Measurements from ENCODE around the gene ACTR1B.
"Not testable (repeated sequence)": the region's sequence is repeated elsewhere in the genome, so short reads cannot be mapped to it uniquely, and the experiment has no call there.

Gene ACTR1B

GRCh38 chr2:97673182-97673914 lies 9.5 kb upstream of the ACTR1B start:
- TF ChIP-seq POLR2A (IDR thresholded peaks at IDR 0.05; ENCODE audit: extremely low read depth, insufficient read length) (no peak), MYC (IDR thresholded peaks at IDR 0.05; ENCODE audit: low read depth, low read length) (no peak), MAX (IDR thresholded peaks at IDR 0.05; ENCODE audit: low read depth, low read length) (no peak), CTCF (IDR thresholded peaks at IDR 0.05; ENCODE audit: low read depth, low read length) (no peak)
- no peak for DNase-seq (ENCODE audit: low read depth)
- H3K4me3 ChIP-seq (ENCODE audit: low read depth, low read length) = no peak overlapping the region

GRCh38 chr2:97672606-97673140 lies 8.8 kb upstream of the ACTR1B start:
- not testable (repeated sequence) for H3K4me3 ChIP-seq (ENCODE audit: low read depth, low read length); DNase-seq (ENCODE audit: low read depth)

GRCh38 chr2:97671526-97671925 lies 7.7 kb upstream of the ACTR1B start:
- no peak overlapping the region for H3K4me3 ChIP-seq (ENCODE audit: low read depth, low read length)
- no peak for DNase-seq (ENCODE audit: low read depth)
- no peak for TF ChIP-seq MYC (IDR thresholded peaks at IDR 0.05; ENCODE audit: low read depth, low read length)
- TF ChIP-seq POLR2A (IDR thresholded peaks at IDR 0.05; ENCODE audit: extremely low read depth, insufficient read length) = no peak
- TF ChIP-seq CTCF (IDR thresholded peaks at IDR 0.05; ENCODE audit: low read depth, low read length) = no peak
- TF ChIP-seq MAX (IDR thresholded peaks at IDR 0.05; ENCODE audit: low read depth, low read length) = no peak

GRCh38 chr2:97670471-97670870 lies 6.6 kb upstream of the ACTR1B start:
- TF ChIP-seq MYC (IDR thresholded peaks at IDR 0.05; ENCODE audit: low read depth, low read length) (no peak), MAX (IDR thresholded peaks at IDR 0.05; ENCODE audit: low read depth, low read length) (no peak), POLR2A (IDR thresholded peaks at IDR 0.05; ENCODE audit: extremely low read depth, insufficient read length) (no peak), CTCF (IDR thresholded peaks at IDR 0.05; ENCODE audit: low read depth, low read length) (no peak)
- no peak for DNase-seq (ENCODE audit: low read depth)
- no peak overlapping the region for H3K4me3 ChIP-seq (ENCODE audit: low read depth, low read length)

- TF ChIP-seq POLR2A (IDR thresholded peaks at IDR 0.05; ENCODE audit: extremely low read depth, insufficient read length) (no peak), CTCF (IDR thresholded peaks at IDR 0.05; ENCODE audit: low read depth, low read length) (no peak), MYC (IDR thresholded peaks at IDR 0.05; ENCODE audit: low read depth, low read length) (no peak), MAX (IDR thresholded peaks at IDR 0.05; ENCODE audit: low read depth, low read length) (no peak)
- no peak within 1 kb of the TSS for H3K4me3 ChIP-seq (ENCODE audit: low read depth, low read length)
- no peak for DNase-seq (ENCODE audit: low read depth)
Measured at GRCh38 chr2:97669448-97669847, 5.6 kb upstream of the ACTR1B start, which contains the start of gene C2orf92. TSS of gene C2orf92 (plus strand) at chr2:97669713. CDS start at chr2:97669789, 76 bp downstream.

- peak overlapping the region; percentile 84 for H3K4me3 ChIP-seq (ENCODE audit: low read depth, low read length)
- DNase-seq (ENCODE audit: low read depth) = no peak
- TF ChIP-seq CTCF (IDR thresholded peaks at IDR 0.05; ENCODE audit: low read depth, low read length) = no peak
- no peak for TF ChIP-seq MAX (IDR thresholded peaks at IDR 0.05; ENCODE audit: low read depth, low read length)
- no peak for TF ChIP-seq MYC (IDR thresholded peaks at IDR 0.05; ENCODE audit: low read depth, low read length)
- no peak for TF ChIP-seq POLR2A (IDR thresholded peaks at IDR 0.05; ENCODE audit: extremely low read depth, insufficient read length)
Measured at GRCh38 chr2:97664636-97664970, 759 bp upstream of the ACTR1B start.

Measured in NB4 (cell line).